Stimulated activated CD8-positive, alpha-beta memory T cell treated with anti-CD3 and anti-CD28 coated beads, Interleukin-4, amount 100 ng/mL, for 24 hours (primary cell): ENCODE data around the gene ADGRB3.

Experiments used
- DNase-seq: peaks from one replicate; pipeline ENCODE4 v3.0.0-alpha.2; 2020; ENCODE audit warnings: low read depth

Gene ADGRB3

DNA sequence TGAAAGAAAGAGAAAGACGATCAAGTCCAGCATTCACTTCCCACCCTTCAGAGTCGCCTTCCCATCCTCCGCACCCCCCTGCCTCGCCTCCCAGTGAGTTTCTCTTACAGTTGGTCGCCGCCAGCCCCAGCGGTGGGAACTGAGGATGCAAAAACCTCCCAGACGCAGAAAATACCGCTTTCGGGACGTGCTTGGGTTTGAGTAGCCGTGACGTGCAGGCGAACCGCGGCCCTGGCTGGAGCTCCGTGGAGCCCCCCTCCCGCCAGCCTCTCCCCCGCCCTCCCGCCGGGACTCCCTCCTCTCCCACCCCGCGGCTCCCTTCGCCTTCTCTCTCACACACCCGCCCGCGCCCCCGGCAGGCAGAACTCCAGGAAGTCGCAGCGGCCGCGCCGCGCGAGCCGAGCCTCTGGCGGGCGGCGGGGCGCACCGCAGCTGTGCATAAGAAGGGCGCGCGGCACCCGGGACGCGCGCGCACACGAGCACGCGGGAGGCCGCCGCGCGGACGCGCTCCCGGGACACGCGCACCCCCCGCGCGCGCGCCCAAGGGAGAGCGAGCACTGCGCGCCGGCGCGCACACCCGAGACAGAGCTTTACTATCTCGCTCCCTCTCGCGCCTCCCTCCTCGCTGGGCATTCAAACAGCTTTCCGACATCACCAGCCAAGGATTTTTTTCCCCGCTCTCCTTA, at the start of gene ADGRB3:
TSS of gene ADGRB3 (plus strand) at position 557 of the 686 bp plus-strand sequence. CDS start 3,394 bp downstream, outside the sequence.
- no peak for DNase-seq

DNA sequence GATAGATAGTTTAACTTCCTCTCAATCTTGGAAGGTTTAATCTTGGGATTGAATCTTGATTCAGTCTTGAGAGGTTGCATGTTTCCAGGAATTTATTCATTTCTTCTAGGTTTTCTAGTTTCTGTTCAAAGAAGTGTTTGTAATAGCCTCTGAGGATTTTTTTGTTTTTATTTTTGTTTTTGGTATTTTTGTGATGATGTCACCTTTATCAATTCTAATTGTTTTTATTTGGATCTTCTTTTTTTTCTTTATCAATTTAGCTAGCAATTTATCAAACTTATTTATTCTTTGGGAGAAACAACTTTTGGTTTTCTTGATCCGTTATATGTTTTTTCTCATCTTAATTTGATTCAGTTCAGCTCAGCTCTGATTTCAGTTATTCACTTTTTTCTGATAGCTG, 41.5 kb upstream of the ADGRB3 start:
- no peak for DNase-seq

DNA sequence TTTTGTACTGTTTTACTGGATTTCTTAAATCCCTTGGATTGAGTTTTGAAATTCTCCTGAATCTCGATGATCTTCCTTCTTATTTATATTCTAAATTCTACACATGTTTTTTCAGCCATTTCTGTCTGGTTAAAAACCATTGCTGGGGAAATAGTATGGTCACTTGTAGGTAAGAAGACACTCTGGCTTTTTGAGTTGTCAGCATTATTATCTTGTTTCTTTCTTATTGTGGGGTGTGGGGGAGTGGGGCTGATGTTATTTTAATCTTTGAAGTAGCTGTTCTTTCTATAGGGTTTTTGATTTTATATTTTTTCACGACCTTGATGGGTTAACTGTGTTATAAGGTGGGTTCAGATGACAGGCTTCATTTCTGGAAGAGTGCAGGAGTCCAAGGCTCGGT, 37.4 kb upstream of the ADGRB3 start:
- DNase-seq: no peak

GRCh38 chr6:68615938-68616337, 19.1 kb upstream of the ADGRB3 start:
- no peak for DNase-seq

DNA sequence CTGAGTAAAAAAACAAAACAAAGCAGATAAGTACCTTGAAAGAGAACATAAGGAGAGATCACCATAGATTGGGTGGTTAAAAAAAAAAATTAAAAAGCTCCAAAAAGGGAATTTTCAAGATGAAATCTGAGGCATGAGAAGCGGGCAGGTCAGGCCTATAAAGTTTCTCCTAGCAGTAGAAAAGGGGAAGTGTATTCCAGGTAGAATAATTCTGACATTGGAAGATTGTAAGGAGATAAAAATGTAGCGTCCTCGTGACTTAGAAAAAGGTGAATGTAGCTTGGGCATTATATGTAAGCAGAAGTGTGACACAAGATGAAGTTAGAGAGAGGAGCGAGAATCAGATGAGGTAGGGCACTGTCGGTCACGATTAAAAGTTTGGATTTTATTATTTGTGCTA, 9.1 kb upstream of the ADGRB3 start:
- DNase-seq: no peak

GRCh38 chr6:68628161-68628560, 6.9 kb upstream of the ADGRB3 start:
- no peak for DNase-seq

GRCh38 chr6:68632734-68633133, 2.3 kb upstream of the ADGRB3 start:
- no peak for DNase-seq

DNA sequence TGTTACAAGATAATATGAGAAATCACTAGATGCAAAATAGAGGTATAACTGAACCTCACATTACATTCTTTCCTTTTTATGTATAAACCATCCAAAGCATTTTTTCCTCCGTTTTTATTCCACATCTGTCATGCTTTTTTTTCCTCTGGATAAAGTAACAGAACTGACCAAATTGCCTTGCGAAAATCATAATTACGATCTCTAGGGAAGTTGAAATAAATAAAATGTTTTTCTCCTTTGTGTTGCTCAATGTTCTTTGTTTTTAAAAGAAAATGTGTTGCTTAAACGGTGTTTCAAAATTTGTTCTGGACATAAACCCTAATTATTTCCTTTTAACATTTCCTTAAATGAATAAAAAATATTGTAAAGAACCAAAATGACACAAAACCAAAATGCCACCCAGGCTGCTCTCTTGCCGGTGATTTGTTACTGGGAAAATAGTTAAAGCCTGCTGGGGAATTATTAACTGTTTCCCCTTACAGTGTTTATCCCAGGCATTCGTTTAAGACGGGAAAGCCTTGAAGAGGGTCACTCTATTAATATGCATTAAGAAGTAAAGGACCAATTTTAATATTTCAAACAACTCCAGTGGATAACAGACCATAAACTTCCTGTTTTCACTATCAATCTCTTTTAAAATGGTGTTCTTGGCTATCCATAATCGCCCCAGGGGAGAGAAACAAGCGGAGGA, 1.7 kb upstream of the ADGRB3 start:
- no peak for DNase-seq

GRCh38 chr6:68633972-68634725, 933 bp upstream of the ADGRB3 start:
- no peak for DNase-seq

- no peak for DNase-seq
Measured at GRCh38 chr6:68635412-68635705, 277 bp downstream of the ADGRB3 start.

- no peak for DNase-seq
Measured at GRCh38 chr6:68635706-68636513, 828 bp downstream of the ADGRB3 start.

- no peak for DNase-seq
Measured at GRCh38 chr6:68636666-68637065, 1.6 kb downstream of the ADGRB3 start.

GRCh38 chr6:68637071-68637470, 2.0 kb downstream of the ADGRB3 start:
- no peak for DNase-seq

- no peak for DNase-seq
Measured at GRCh38 chr6:68637782-68638181, 2.7 kb downstream of the ADGRB3 start.

- DNase-seq: no peak
Measured at GRCh38 chr6:68638230-68638900, 3.3 kb downstream of the ADGRB3 start.

DNA sequence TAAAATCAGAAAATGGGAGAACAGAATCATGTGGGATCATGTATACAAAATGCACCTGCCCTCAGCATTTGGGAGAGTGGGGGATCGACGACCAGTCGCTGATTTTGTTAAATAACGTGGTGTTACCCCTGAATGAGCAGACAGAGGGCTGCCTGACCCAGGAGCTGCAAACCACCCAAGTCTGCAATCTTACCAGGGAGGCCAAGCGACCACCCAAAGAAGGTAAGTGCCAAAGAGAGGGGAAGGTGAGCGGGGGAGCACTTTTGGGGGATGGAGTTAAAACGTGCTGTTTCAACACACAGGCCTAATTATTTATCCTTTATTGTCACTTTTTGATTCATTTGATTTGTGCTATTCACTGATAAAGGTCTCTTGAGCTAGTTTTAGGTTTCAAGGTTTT, 4.1 kb downstream of the ADGRB3 start:
- no peak for DNase-seq

GRCh38 chr6:68639826-68640490, 4.9 kb downstream of the ADGRB3 start:
- DNase-seq: no peak

DNA sequence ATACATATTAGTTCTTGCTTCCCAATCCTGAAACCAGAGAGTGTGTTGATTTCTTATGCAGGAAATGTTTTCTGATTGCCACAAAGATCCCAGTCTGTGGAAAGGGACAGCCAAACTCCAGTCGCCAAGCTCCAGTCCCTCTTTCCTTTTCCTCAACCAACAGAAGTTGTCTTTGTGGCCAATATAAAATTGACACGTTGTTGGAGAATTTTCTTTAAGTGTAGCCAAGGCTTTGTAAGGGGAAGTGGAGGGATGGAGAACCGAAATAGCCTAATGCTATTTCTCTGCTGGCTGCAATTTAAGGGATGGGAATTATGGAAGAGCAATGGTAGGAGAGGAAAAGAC, 5.4 kb downstream of the ADGRB3 start:
- DNase-seq: no peak

GRCh38 chr6:68641172-68641571, 6.1 kb downstream of the ADGRB3 start:
- no peak for DNase-seq

DNA sequence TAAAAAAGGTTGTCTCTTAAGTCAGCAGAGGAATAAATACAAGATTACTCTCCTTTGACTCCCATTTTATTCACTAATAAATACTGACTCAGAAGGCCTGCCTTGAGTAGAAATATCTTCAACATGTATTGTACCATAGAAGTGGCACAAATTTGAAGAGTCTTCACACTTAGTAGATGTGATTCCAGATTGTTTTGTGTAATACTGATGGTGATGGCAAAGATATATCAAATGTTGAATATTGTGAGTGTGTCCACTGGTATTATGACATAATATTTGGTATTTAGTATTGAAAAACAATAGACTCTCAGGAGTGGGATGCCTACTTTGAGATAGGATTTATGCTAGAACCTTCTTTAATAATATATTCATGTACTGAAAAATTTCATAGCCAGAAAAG, 7.0 kb downstream of the ADGRB3 start:
- no peak for DNase-seq

- DNase-seq: no peak
Measured at GRCh38 chr6:68642977-68643376, 7.9 kb downstream of the ADGRB3 start.
